ENCODE results near the gene TMEM184A. TPM values are rescaled to one million over a fixed set of nuclear protein-coding genes. Genes with fewer than 3 reads are reported as not detected.

The TMEM184A gene
- total and polyA plus RNA-seq, 2 of the 8 experiments (the other 6 are each of a cell fraction or from before 2014, with no cell fraction given), result 1.8 to 2.1 TPM

DNA sequence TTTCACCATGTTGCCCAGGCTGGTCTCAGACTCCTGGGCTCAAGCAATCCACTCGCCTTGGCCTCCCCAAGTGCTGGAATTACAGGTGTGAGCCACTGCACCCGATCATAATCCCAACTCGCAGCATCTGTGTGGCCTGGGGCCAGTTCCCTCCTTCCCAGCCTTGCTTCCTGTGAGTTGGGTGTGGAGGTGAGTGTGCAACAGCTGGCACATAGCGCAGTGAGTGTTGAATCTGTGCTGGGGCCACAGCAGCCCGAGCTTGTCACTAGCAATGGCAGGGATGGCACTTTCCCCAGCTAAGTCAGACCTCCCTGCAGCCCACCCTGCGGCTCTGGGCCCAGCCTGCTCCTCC, 12.2 kb downstream of the TMEM184A start:
- no peak overlapping the region for H4K5ac ChIP-seq (ENCODE audit: insufficient read length, low read depth, low read length)
- H4K20me1 ChIP-seq (replicated peaks in 1 of 2; ENCODE audit: control insufficient read depth in 1 of 2, insufficient read depth in 2 of 2, low read length in 2 of 2), result peaks cover 0 to 8% of the 10 kb centered on the region in 2 experiments
- no peak overlapping the region for H3K56ac ChIP-seq (replicated peaks; ENCODE audit: insufficient read length, low read depth, low read length)
- no peak overlapping the region for H4K91ac ChIP-seq (replicated peaks; ENCODE audit: insufficient read length, low read length)
- H2AK5ac ChIP-seq (ENCODE audit: low read depth, low read length), result no peak overlapping the region
- no peak for FAIRE-seq
- H2BK5ac ChIP-seq (ENCODE audit: low read depth, low read length), result no peak overlapping the region
- H3K4me2 ChIP-seq (ENCODE audit: insufficient read depth in 1 of 2, low read depth in 2 of 2, low read length in 2 of 2), result no peak overlapping the region
- no peak overlapping the region for H2AFZ ChIP-seq (ENCODE audit: low read length)
- peaks cover 0 to 17% (median 0%) of the 10 kb centered on the region in 4 experiments; a peak in 4 of 8 replicates for H3K36me3 ChIP-seq (ENCODE audit: control insufficient read depth in 2 of 4, insufficient read depth in 4 of 4, low read length in 3 of 4)
- no peaks in the 10 kb centered on the region for H3K9me3 ChIP-seq (ENCODE audit: insufficient read depth in 2 of 2, low read depth in 1 of 2, low read length in 1 of 2)
- no peaks in the 10 kb centered on the region; the same call in 1 of the 2 replicates for H3K79me1 ChIP-seq (ENCODE audit: low read depth, low read length)
- POLR2A ChIA-PET (ENCODE audit: partially characterized antibody), result interaction anchor here (0.6 to 4.9 kb wide), 4 partner anchors 10 to 38 kb away, joined by 3 to 26 read pairs (median 4); no protein-coding TSS in a partner anchor
- H4K8ac ChIP-seq (ENCODE audit: extremely low read depth, insufficient read depth, low read length), result no peak overlapping the region
- no peak overlapping the region for H3K4ac ChIP-seq (replicated peaks; ENCODE audit: insufficient read length, low read depth, low read length)
- no peak overlapping the region for H2BK120ac ChIP-seq (replicated peaks; ENCODE audit: low read depth, low read length)
- H3K4me3 ChIP-seq (ENCODE audit: extremely low read depth in 1 of 4, insufficient read depth in 2 of 4, low read depth in 3 of 4, low read length in 4 of 4), result no peak overlapping the region
- no peak overlapping the region for H3K14ac ChIP-seq (ENCODE audit: insufficient read length)
- CTCF ChIA-PET (ENCODE audit: partially characterized antibody), result interaction anchor here (0.9 to 3.7 kb wide), 6 partner anchors 12 to 69 kb away, joined by 3 to 15 read pairs (median 4); partner anchors contain the start of gene TMEM184A
- H3K27me3 ChIP-seq (replicated peaks in 1 of 4; ENCODE audit: control insufficient read depth in 3 of 4, extremely low read depth in 1 of 4, insufficient read depth in 3 of 4, low read length in 3 of 4), result no peaks in the 10 kb centered on the region
- no peaks in the 10 kb centered on the region for H3K4me1 ChIP-seq (replicated peaks in 1 of 4; ENCODE audit: control insufficient read depth in 3 of 4, insufficient read depth in 4 of 4, low read length in 3 of 4)
- H3K9ac ChIP-seq (replicated peaks in 1 of 4; ENCODE audit: extremely low read depth in 1 of 4, low read depth in 3 of 4, low read length in 3 of 4), result no peak overlapping the region
- H2BK15ac ChIP-seq (ENCODE audit: low read length), result no peak overlapping the region
- DNase-seq (ENCODE audit: low read depth in 1 of 2, low spot score in 2 of 2), result no peak
- no peak overlapping the region for H3K27ac ChIP-seq (ENCODE audit: low read depth, low read length)
- no peaks in the 10 kb centered on the region for H3K23me2 ChIP-seq (ENCODE audit: low read depth, low read length)
- H2BK20ac ChIP-seq (ENCODE audit: low read length), result no peak overlapping the region
- peaks cover 0 to 4% of the 10 kb centered on the region in 2 experiments; a peak in 2 of 4 replicates for H3K79me2 ChIP-seq (ENCODE audit: control insufficient read depth in 1 of 2, insufficient read depth in 2 of 2, low read length in 2 of 2)
- H2BK12ac ChIP-seq (ENCODE audit: low read depth, low read length), result no peak overlapping the region
- no peak overlapping the region for H3K23ac ChIP-seq (ENCODE audit: insufficient read length)
- H3K18ac ChIP-seq (ENCODE audit: extremely low read depth, low read length), result no peak overlapping the region
- TF ChIP-seq POLR2AphosphoS5 (IDR thresholded peaks at IDR 0.05; ENCODE audit: low read depth, low read length) (no peak), POU5F1 (IDR thresholded peaks at IDR 0.05; ENCODE audit: low read depth, low read length) (no peak)
- 92% methylated on average over 5 of the region's 6 CpGs; no CpG with 5 or more reads in 1 of the 2 experiments for WGBS, 2 experiments (ENCODE audit: extremely low coverage in 1 of 2, insufficient coverage in 1 of 2, insufficient read length in 1 of 2, insufficient replicate concordance in 2 of 2, low coverage in 1 of 2, low lambda C conversion rate in 2 of 2, missing lambda C conversion rate in 1 of 2)
